ENCODE measurements around the gene FITM2. TPM values are rescaled to one million over a fixed set of nuclear protein-coding genes. Genes with fewer than 3 reads are reported as not detected.

FITM2 gene
- total RNA-seq, 1 donor from 2014 or later, result 5.5 TPM

GRCh38 chr20:44336725-44337380 is 25.9 kb upstream of the FITM2 start, which contains the start of gene R3HDML:
R3HDML (plus strand) TSS chr20:44337043; CDS start chr20:44337158, 115 bp downstream.
- H3K4me3 ChIP-seq (ENCODE audit: low read depth, low read length), result no peak within 1 kb of the TSS
- TF ChIP-seq CTCF (IDR thresholded peaks at IDR 0.05; ENCODE audit: insufficient read depth, low read length, poor library complexity, severe bottlenecking), result no peak

GRCh38 chr20:44336086-44336485 is 25.1 kb upstream of the FITM2 start:
- no peak for TF ChIP-seq CTCF (IDR thresholded peaks at IDR 0.05; ENCODE audit: insufficient read depth, low read length, poor library complexity, severe bottlenecking)
- DNase-seq (ENCODE audit: low read depth), result no peak
- H3K36me3 ChIP-seq (ENCODE audit: control insufficient read depth, insufficient read depth, low read length), result no peaks in the 10 kb centered on the region
- peaks cover 14% of the 10 kb centered on the region for H3K27me3 ChIP-seq (ENCODE audit: control insufficient read depth, insufficient read depth, low read length)
- H3K4me3 ChIP-seq (ENCODE audit: low read depth, low read length), result no peak overlapping the region

More at GRCh38 chr20:44336725-44337380, 25.9 kb upstream of the FITM2 start, which contains the start of gene R3HDML:
- Histone ChIP-seq H3K36me3 (ENCODE audit: control insufficient read depth, insufficient read depth, low read length) (no peaks in the 10 kb centered on the region), H3K27me3 (ENCODE audit: control insufficient read depth, insufficient read depth, low read length) (peaks cover 14% of the 10 kb centered on the region)
- no peak for DNase-seq (ENCODE audit: low read depth)

- TF ChIP-seq CTCF (IDR thresholded peaks at IDR 0.05; ENCODE audit: insufficient read depth, low read length, poor library complexity, severe bottlenecking), result no peak
- peaks cover 14% of the 10 kb centered on the region for H3K27me3 ChIP-seq (ENCODE audit: control insufficient read depth, insufficient read depth, low read length)
- DNase-seq (ENCODE audit: low read depth), result no peak
- H3K36me3 ChIP-seq (ENCODE audit: control insufficient read depth, insufficient read depth, low read length), result no peaks in the 10 kb centered on the region
- no peak overlapping the region for H3K4me3 ChIP-seq (ENCODE audit: low read depth, low read length)
Measured at GRCh38 chr20:44335675-44336074, 24.7 kb upstream of the FITM2 start.

GRCh38 chr20:44334709-44335108 is 23.7 kb upstream of the FITM2 start:
- no peak for DNase-seq (ENCODE audit: low read depth)
- Histone ChIP-seq H3K4me3 (ENCODE audit: low read depth, low read length) (no peak overlapping the region), H3K27me3 (ENCODE audit: control insufficient read depth, insufficient read depth, low read length) (peaks cover 14% of the 10 kb centered on the region), H3K36me3 (ENCODE audit: control insufficient read depth, insufficient read depth, low read length) (no peaks in the 10 kb centered on the region)
- TF ChIP-seq CTCF (IDR thresholded peaks at IDR 0.05; ENCODE audit: insufficient read depth, low read length, poor library complexity, severe bottlenecking), result no peak

- Histone ChIP-seq H3K4me3 (ENCODE audit: low read depth, low read length) (no peak overlapping the region), H3K36me3 (ENCODE audit: control insufficient read depth, insufficient read depth, low read length) (no peaks in the 10 kb centered on the region), H3K27me3 (ENCODE audit: control insufficient read depth, insufficient read depth, low read length) (peaks cover 14% of the 10 kb centered on the region)
- TF ChIP-seq CTCF (IDR thresholded peaks at IDR 0.05; ENCODE audit: insufficient read depth, low read length, poor library complexity, severe bottlenecking), result no peak
- DNase-seq (ENCODE audit: low read depth), result no peak
Measured at GRCh38 chr20:44334306-44334705, 23.3 kb upstream of the FITM2 start.

- no peak for TF ChIP-seq CTCF (IDR thresholded peaks at IDR 0.05; ENCODE audit: insufficient read depth, low read length, poor library complexity, severe bottlenecking)
- peaks cover 7% of the 10 kb centered on the region for H3K27me3 ChIP-seq (ENCODE audit: control insufficient read depth, insufficient read depth, low read length)
- no peaks in the 10 kb centered on the region for H3K36me3 ChIP-seq (ENCODE audit: control insufficient read depth, insufficient read depth, low read length)
- DNase-seq (ENCODE audit: low read depth), result no peak
- no peak overlapping the region for H3K4me3 ChIP-seq (ENCODE audit: low read depth, low read length)
Measured at GRCh38 chr20:44331201-44331600, 20.2 kb upstream of the FITM2 start.

All from kidney epithelial cell (primary cell).